Measurements from ENCODE around the gene TWNK.

DNA sequence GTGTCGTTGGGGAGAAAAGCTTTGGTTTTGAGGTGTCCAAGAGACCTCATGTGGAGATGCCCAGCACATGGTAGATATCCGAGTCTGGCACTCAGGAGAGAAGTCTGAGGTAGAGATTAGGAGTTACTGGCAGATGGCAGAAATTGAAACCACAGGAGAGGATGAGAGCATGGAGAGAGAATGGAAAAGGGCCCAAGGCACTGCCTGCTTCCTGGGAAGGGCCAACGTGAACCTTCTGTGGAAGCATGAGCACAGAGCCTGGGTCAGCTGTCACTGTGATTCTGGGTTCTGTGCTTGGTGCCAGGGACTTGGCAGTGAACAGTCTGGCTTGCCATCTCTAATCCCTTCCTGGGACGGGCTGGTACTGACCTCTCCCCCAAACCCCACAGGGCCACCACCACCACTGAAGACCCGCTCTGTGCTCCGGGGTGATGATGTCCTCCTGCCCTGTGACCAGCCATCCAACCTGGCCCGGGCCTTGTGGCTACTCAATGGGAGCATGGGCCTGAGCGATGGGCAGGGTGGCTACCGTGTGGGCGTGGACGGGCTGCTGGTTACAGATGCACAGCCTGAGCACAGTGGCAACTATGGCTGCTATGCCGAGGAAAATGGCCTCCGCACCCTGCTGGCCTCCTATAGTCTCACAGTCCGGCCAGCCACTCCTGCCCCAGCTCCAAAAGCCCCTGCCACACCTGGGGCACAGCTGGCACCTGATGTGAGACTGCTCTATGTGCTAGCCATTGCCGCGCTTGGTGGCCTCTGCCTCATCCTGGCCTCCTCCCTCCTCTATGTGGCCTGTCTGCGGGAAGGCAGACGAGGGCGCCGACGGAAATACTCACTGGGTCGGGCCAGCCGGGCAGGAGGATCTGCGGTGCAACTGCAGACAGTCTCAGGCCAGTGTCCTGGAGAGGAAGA lies 4.2 kb upstream of the TWNK start:
- TF ChIP-seq, protein P1, sequence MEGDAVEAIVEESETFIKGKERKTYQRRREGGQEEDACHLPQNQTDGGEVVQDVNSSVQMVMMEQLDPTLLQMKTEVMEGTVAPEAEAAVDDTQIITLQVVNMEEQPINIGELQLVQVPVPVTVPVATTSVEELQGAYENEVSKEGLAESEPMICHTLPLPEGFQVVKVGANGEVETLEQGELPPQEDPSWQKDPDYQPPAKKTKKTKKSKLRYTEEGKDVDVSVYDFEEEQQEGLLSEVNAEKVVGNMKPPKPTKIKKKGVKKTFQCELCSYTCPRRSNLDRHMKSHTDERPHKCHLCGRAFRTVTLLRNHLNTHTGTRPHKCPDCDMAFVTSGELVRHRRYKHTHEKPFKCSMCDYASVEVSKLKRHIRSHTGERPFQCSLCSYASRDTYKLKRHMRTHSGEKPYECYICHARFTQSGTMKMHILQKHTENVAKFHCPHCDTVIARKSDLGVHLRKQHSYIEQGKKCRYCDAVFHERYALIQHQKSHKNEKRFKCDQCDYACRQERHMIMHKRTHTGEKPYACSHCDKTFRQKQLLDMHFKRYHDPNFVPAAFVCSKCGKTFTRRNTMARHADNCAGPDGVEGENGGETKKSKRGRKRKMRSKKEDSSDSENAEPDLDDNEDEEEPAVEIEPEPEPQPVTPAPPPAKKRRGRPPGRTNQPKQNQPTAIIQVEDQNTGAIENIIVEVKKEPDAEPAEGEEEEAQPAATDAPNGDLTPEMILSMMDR (IDR thresholded peaks at IDR 0.05): no peak
- TF ChIP-seq POLR2A (IDR thresholded peaks at IDR 0.05): no peak
